ENCODE measurements around the gene TGFB1I1.

The TGFB1I1 gene

GRCh38 chr16:31478956-31479355 is 7.0 kb downstream of the TGFB1I1 start:
- Histone ChIP-seq H3K27me3 (ENCODE audit: control insufficient read depth, low read length) (peaks cover 26% of the 10 kb centered on the region), H3K4me2 (ENCODE audit: low read length) (no peak overlapping the region), H3F3A (ENCODE audit: control insufficient read depth, insufficient read depth) (no peaks in the 10 kb centered on the region), H3K79me2 (ENCODE audit: control insufficient read depth, low read length) (no peaks in the 10 kb centered on the region), H3K4me3 (ENCODE audit: low read length) (no peak overlapping the region), H3K4me1 (ENCODE audit: control insufficient read depth, low read length) (peaks cover 12% of the 10 kb centered on the region), H3K9me3 (ENCODE audit: control insufficient read depth, insufficient read depth, low read length) (no peaks in the 10 kb centered on the region), H3K27ac (ENCODE audit: low read depth, low read length) (no peak overlapping the region), H3K36me3 (ENCODE audit: control insufficient read depth, low read length) (no peaks in the 10 kb centered on the region), H3K9me2 (replicated peaks; ENCODE audit: control insufficient read depth, low read length) (no peaks in the 10 kb centered on the region), H4K20me1 (ENCODE audit: control insufficient read depth, insufficient read depth, low read depth, low read length) (no peaks in the 10 kb centered on the region)
- TF ChIP-seq EZH2phosphoT487 (IDR thresholded peaks at IDR 0.05; ENCODE audit: borderline replicate concordance, low read length) (no peak), CTCF (IDR thresholded peaks at IDR 0.05; ENCODE audit: low read depth, low read length, poor library complexity, severe bottlenecking) (no peak)

GRCh38 chr16:31479751-31480150 is 7.8 kb downstream of the TGFB1I1 start:
- peaks cover 12% of the 10 kb centered on the region for H3K4me1 ChIP-seq (ENCODE audit: control insufficient read depth, low read length)
- H3K27me3 ChIP-seq (ENCODE audit: control insufficient read depth, low read length): peaks cover 26% of the 10 kb centered on the region
- no peaks in the 10 kb centered on the region for H4K20me1 ChIP-seq (ENCODE audit: control insufficient read depth, insufficient read depth, low read depth, low read length)
- no peaks in the 10 kb centered on the region for H3K9me2 ChIP-seq (replicated peaks; ENCODE audit: control insufficient read depth, low read length)
- no peaks in the 10 kb centered on the region for H3K9me3 ChIP-seq (ENCODE audit: control insufficient read depth, insufficient read depth, low read length)
- H3K27ac ChIP-seq (ENCODE audit: low read depth, low read length): no peak overlapping the region
- H3K4me3 ChIP-seq (ENCODE audit: low read length): no peak overlapping the region
- H3K4me2 ChIP-seq (ENCODE audit: low read length): no peak overlapping the region
- H3F3A ChIP-seq (ENCODE audit: control insufficient read depth, insufficient read depth): no peaks in the 10 kb centered on the region
- H3K79me2 ChIP-seq (ENCODE audit: control insufficient read depth, low read length): no peaks in the 10 kb centered on the region
- H3K36me3 ChIP-seq (ENCODE audit: control insufficient read depth, low read length): no peaks in the 10 kb centered on the region
- TF ChIP-seq EZH2phosphoT487 (IDR thresholded peaks at IDR 0.05; ENCODE audit: borderline replicate concordance, low read length) (no peak), CTCF (IDR thresholded peaks at IDR 0.05; ENCODE audit: low read depth, low read length, poor library complexity, severe bottlenecking) (no peak)

- no peaks in the 10 kb centered on the region for H3F3A ChIP-seq (ENCODE audit: control insufficient read depth, insufficient read depth)
- H3K27me3 ChIP-seq (ENCODE audit: control insufficient read depth, low read length): peaks cover 26% of the 10 kb centered on the region
- no peaks in the 10 kb centered on the region for H3K9me3 ChIP-seq (ENCODE audit: control insufficient read depth, insufficient read depth, low read length)
- H3K9me2 ChIP-seq (replicated peaks; ENCODE audit: control insufficient read depth, low read length): no peaks in the 10 kb centered on the region
- TF ChIP-seq CTCF (IDR thresholded peaks at IDR 0.05; ENCODE audit: low read depth, low read length, poor library complexity, severe bottlenecking) (no peak), EZH2phosphoT487 (IDR thresholded peaks at IDR 0.05; ENCODE audit: borderline replicate concordance, low read length) (no peak)
- no peak overlapping the region for H3K27ac ChIP-seq (ENCODE audit: low read depth, low read length)
- H3K4me2 ChIP-seq (ENCODE audit: low read length): no peak overlapping the region
- no peak overlapping the region for H3K4me3 ChIP-seq (ENCODE audit: low read length)
- H3K79me2 ChIP-seq (ENCODE audit: control insufficient read depth, low read length): no peaks in the 10 kb centered on the region
- H4K20me1 ChIP-seq (ENCODE audit: control insufficient read depth, insufficient read depth, low read depth, low read length): no peaks in the 10 kb centered on the region
- H3K4me1 ChIP-seq (ENCODE audit: control insufficient read depth, low read length): peaks cover 12% of the 10 kb centered on the region
- no peaks in the 10 kb centered on the region for H3K36me3 ChIP-seq (ENCODE audit: control insufficient read depth, low read length)
These were observed 9.0 kb downstream of the TGFB1I1 start for GRCh38 chr16:31480851-31481536.
